ENCODE results near the gene ATP5F1E. TPM values are rescaled to one million over a fixed set of nuclear protein-coding genes. Genes with fewer than 3 reads are reported as not detected.

The ATP5F1E gene
- total and polyA plus RNA-seq, 4 donors, result 11.7 to 148 (median 27.7) TPM

- H3K4me3 ChIP-seq (ENCODE audit: low read depth in 1 of 3, low read length in 3 of 3), result no peak overlapping the region
- 52% methylated on average over 3 of the region's 3 CpGs for WGBS
- H3K27me3 ChIP-seq (ENCODE audit: control insufficient read depth in 4 of 4, insufficient read depth in 4 of 4, low read length in 3 of 4), result peaks cover 0 to 6% (median 2%) of the 10 kb centered on the region in 4 donors
- no peak for TF ChIP-seq TAF1 (conservative IDR thresholded peaks at IDR 0.05)
- TF ChIP-seq NR2F2 (IDR thresholded peaks at IDR 0.05), result no peak
- no peak for TF ChIP-seq RXRA (IDR thresholded peaks at IDR 0.05)
- TF ChIP-seq HNF4G (IDR thresholded peaks at IDR 0.05), result no peak
- TF ChIP-seq ATF3 (IDR thresholded peaks at IDR 0.05), result no peak
- TF ChIP-seq FOXA1 (IDR thresholded peaks at IDR 0.05), result no peak
- no peak for TF ChIP-seq REST (IDR thresholded peaks at IDR 0.05)
- TF ChIP-seq, protein P1, sequence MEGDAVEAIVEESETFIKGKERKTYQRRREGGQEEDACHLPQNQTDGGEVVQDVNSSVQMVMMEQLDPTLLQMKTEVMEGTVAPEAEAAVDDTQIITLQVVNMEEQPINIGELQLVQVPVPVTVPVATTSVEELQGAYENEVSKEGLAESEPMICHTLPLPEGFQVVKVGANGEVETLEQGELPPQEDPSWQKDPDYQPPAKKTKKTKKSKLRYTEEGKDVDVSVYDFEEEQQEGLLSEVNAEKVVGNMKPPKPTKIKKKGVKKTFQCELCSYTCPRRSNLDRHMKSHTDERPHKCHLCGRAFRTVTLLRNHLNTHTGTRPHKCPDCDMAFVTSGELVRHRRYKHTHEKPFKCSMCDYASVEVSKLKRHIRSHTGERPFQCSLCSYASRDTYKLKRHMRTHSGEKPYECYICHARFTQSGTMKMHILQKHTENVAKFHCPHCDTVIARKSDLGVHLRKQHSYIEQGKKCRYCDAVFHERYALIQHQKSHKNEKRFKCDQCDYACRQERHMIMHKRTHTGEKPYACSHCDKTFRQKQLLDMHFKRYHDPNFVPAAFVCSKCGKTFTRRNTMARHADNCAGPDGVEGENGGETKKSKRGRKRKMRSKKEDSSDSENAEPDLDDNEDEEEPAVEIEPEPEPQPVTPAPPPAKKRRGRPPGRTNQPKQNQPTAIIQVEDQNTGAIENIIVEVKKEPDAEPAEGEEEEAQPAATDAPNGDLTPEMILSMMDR (IDR thresholded peaks at IDR 0.05; ENCODE audit: low read depth, low read length, missing input control), result no peak
- peaks cover 0 to 8% (median 3%) of the 10 kb centered on the region in 4 donors for H3K4me1 ChIP-seq (ENCODE audit: control insufficient read depth in 4 of 4, insufficient read depth in 4 of 4, low read length in 3 of 4)
- H3K9ac ChIP-seq (ENCODE audit: low read depth in 1 of 2, low read length in 2 of 2), result no peak overlapping the region
- no peak overlapping the region for H3K27ac ChIP-seq (ENCODE audit: low read depth in 1 of 2, low read length in 2 of 2)
- H3K36me3 ChIP-seq (ENCODE audit: control insufficient read depth in 4 of 4, insufficient read depth in 3 of 4, low read depth in 1 of 4, low read length in 3 of 4), result no peaks in the 10 kb centered on the region
- H3K9me3 ChIP-seq (ENCODE audit: control insufficient read depth in 4 of 4, low read length in 3 of 4), result no peaks in the 10 kb centered on the region
- no peak for DNase-seq (ENCODE audit: low spot score)
Measured at GRCh38 chr20:59081036-59081435, 48.9 kb upstream of the ATP5F1E start.

- TF ChIP-seq RXRA (IDR thresholded peaks at IDR 0.05) (no peak), ZBTB33 (IDR thresholded peaks at IDR 0.05) (no peak), GABPA (IDR thresholded peaks at IDR 0.05 in 1 of 2, conservative IDR thresholded peaks at IDR 0.05 in 1 of 2) (no peak), JUND (IDR thresholded peaks at IDR 0.05) (no peak), SP1 (IDR thresholded peaks at IDR 0.05) (no peak), YY1 (IDR thresholded peaks at IDR 0.05) (no peak), REST (IDR thresholded peaks at IDR 0.05) (no peak), RAD21 (IDR thresholded peaks at IDR 0.05) (no peak), HNF4G (IDR thresholded peaks at IDR 0.05) (no peak), HNF4A (conservative IDR thresholded peaks at IDR 0.05) (no peak), FOXA1 (IDR thresholded peaks at IDR 0.05) (no peak)
- TF ChIP-seq, protein P1 (IDR thresholded peaks at IDR 0.05; ENCODE audit: low read depth, low read length, missing input control), result no peak
- no peaks in the 10 kb centered on the region for H3K36me3 ChIP-seq (ENCODE audit: control insufficient read depth in 4 of 4, insufficient read depth in 3 of 4, low read depth in 1 of 4, low read length in 3 of 4)
- H3K27me3 ChIP-seq (ENCODE audit: control insufficient read depth in 4 of 4, insufficient read depth in 4 of 4, low read length in 3 of 4), result peaks cover 0 to 6% (median 2%) of the 10 kb centered on the region in 4 donors
- no peaks in the 10 kb centered on the region for H3K9me3 ChIP-seq (ENCODE audit: control insufficient read depth in 4 of 4, low read length in 3 of 4)
- no peak overlapping the region for H3K27ac ChIP-seq (ENCODE audit: low read depth in 1 of 2, low read length in 2 of 2)
- H3K4me3 ChIP-seq (ENCODE audit: low read depth in 1 of 3, low read length in 3 of 3), result no peak overlapping the region
- 83% methylated on average over 5 of the region's 5 CpGs for WGBS
- no peak overlapping the region for H3K9ac ChIP-seq (ENCODE audit: low read depth in 1 of 2, low read length in 2 of 2)
- DNase-seq (ENCODE audit: low spot score), result no peak
- no peaks in the 10 kb centered on the region for H3K4me1 ChIP-seq (ENCODE audit: control insufficient read depth in 4 of 4, insufficient read depth in 4 of 4, low read length in 3 of 4)
Measured at GRCh38 chr20:59078231-59078630, 46.1 kb upstream of the ATP5F1E start.

Measured in liver (tissue), 9 donors.